ENCODE data around the gene CENPP.
"Not testable (repeated sequence)": the region's sequence is repeated elsewhere in the genome, so short reads cannot be mapped to it uniquely, and the experiment has no call there.

The CENPP gene

GRCh38 chr9:92561374-92562330, 235.9 kb downstream of the CENPP start:
- no peak for ATAC-seq
- no peak overlapping the region for H3K4me3 Mint-ChIP-seq
- H3K27ac Mint-ChIP-seq, result no peak overlapping the region
- peaks cover 7% of the 10 kb centered on the region for H3K36me3 Mint-ChIP-seq
- H3K9me3 Mint-ChIP-seq, result peaks cover 5% of the 10 kb centered on the region
- no peaks in the 10 kb centered on the region for H3K27me3 Mint-ChIP-seq
- no peaks in the 10 kb centered on the region for H3K4me1 Mint-ChIP-seq

GRCh38 chr9:92562461-92562967, 236.8 kb downstream of the CENPP start:
- no peak overlapping the region for H3K4me3 Mint-ChIP-seq
- H3K9me3 Mint-ChIP-seq, result peaks cover 5% of the 10 kb centered on the region
- no peak for ATAC-seq
- H3K27me3 Mint-ChIP-seq, result no peaks in the 10 kb centered on the region
- no peak overlapping the region for H3K27ac Mint-ChIP-seq
- H3K36me3 Mint-ChIP-seq, result peaks cover 7% of the 10 kb centered on the region
- H3K4me1 Mint-ChIP-seq, result no peaks in the 10 kb centered on the region

- no peak overlapping the region for H3K27ac Mint-ChIP-seq
- no peak for ATAC-seq
- H3K4me1 Mint-ChIP-seq, result no peaks in the 10 kb centered on the region
- H3K9me3 Mint-ChIP-seq, result peaks cover 5% of the 10 kb centered on the region
- no peaks in the 10 kb centered on the region for H3K27me3 Mint-ChIP-seq
- no peak overlapping the region for H3K4me3 Mint-ChIP-seq
- H3K36me3 Mint-ChIP-seq, result peaks cover 7% of the 10 kb centered on the region
These were observed 237.7 kb downstream of the CENPP start for GRCh38 chr9:92563116-92564100.

GRCh38 chr9:92564504-92564903, 238.8 kb downstream of the CENPP start:
- Mint-ChIP-seq H3K27ac (no peak overlapping the region), H3K4me1 (no peaks in the 10 kb centered on the region), H3K36me3 (peaks cover 7% of the 10 kb centered on the region), H3K27me3 (no peaks in the 10 kb centered on the region), H3K9me3 (peaks cover 5% of the 10 kb centered on the region), H3K4me3 (no peak overlapping the region)
- no peak for ATAC-seq

- peaks cover 5% of the 10 kb centered on the region for H3K9me3 Mint-ChIP-seq
- no peaks in the 10 kb centered on the region for H3K4me1 Mint-ChIP-seq
- H3K27ac Mint-ChIP-seq, result no peak overlapping the region
- no peak for ATAC-seq
- no peak overlapping the region for H3K4me3 Mint-ChIP-seq
- no peaks in the 10 kb centered on the region for H3K27me3 Mint-ChIP-seq
- H3K36me3 Mint-ChIP-seq, result peaks cover 7% of the 10 kb centered on the region
These were observed 239.2 kb downstream of the CENPP start for GRCh38 chr9:92564982-92565381.

GRCh38 chr9:92571871-92572270, 246.1 kb downstream of the CENPP start:
- H3K27me3 Mint-ChIP-seq, H3K36me3 Mint-ChIP-seq, H3K4me1 Mint-ChIP-seq, H3K9me3 Mint-ChIP-seq, ATAC-seq, H3K27ac Mint-ChIP-seq, H3K4me3 Mint-ChIP-seq: not testable (repeated sequence)

GRCh38 chr9:92573612-92574011, 247.9 kb downstream of the CENPP start:
- H3K9me3 Mint-ChIP-seq, ATAC-seq: not testable (repeated sequence)

GRCh38 chr9:92576175-92576574, 250.4 kb downstream of the CENPP start:
- Mint-ChIP-seq H3K36me3 (peaks cover 6% of the 10 kb centered on the region), H3K4me3 (no peak overlapping the region), H3K27ac (no peak overlapping the region), H3K9me3 (peaks cover 9% of the 10 kb centered on the region), H3K4me1 (no peaks in the 10 kb centered on the region), H3K27me3 (no peaks in the 10 kb centered on the region)
- ATAC-seq, result no peak

More at GRCh38 chr9:92573612-92574011, 247.9 kb downstream of the CENPP start:
- not testable (repeated sequence) for H3K4me3 Mint-ChIP-seq, H3K27ac Mint-ChIP-seq, H3K36me3 Mint-ChIP-seq, H3K27me3 Mint-ChIP-seq, H3K4me1 Mint-ChIP-seq

GRCh38 chr9:92589923-92590322, 264.2 kb downstream of the CENPP start:
- no peak overlapping the region for H3K4me3 Mint-ChIP-seq
- peaks cover 9% of the 10 kb centered on the region for H3K9me3 Mint-ChIP-seq
- H3K27ac Mint-ChIP-seq, result no peak overlapping the region
- H3K4me1 Mint-ChIP-seq, result no peaks in the 10 kb centered on the region
- H3K27me3 Mint-ChIP-seq, result no peaks in the 10 kb centered on the region
- peaks cover 20% of the 10 kb centered on the region for H3K36me3 Mint-ChIP-seq
- ATAC-seq, result no peak

- Mint-ChIP-seq H3K27ac (no peak overlapping the region), H3K9me3 (peaks cover 9% of the 10 kb centered on the region), H3K4me1 (no peaks in the 10 kb centered on the region), H3K36me3 (peaks cover 20% of the 10 kb centered on the region), H3K4me3 (no peak overlapping the region), H3K27me3 (no peaks in the 10 kb centered on the region)
- ATAC-seq, result no peak
These were observed 264.6 kb downstream of the CENPP start for GRCh38 chr9:92590377-92590776.

- Mint-ChIP-seq H3K4me3 (no peak overlapping the region), H3K27ac (no peak overlapping the region), H3K9me3 (peaks cover 2% of the 10 kb centered on the region), H3K4me1 (no peaks in the 10 kb centered on the region), H3K36me3 (peaks cover 4% of the 10 kb centered on the region), H3K27me3 (no peaks in the 10 kb centered on the region)
- no peak for ATAC-seq
These were observed 266.8 kb downstream of the CENPP start for GRCh38 chr9:92592537-92592936.

- Mint-ChIP-seq H3K4me1 (no peaks in the 10 kb centered on the region), H3K36me3 (peaks cover 4% of the 10 kb centered on the region), H3K27ac (no peak overlapping the region), H3K27me3 (no peaks in the 10 kb centered on the region), H3K9me3 (peaks cover 2% of the 10 kb centered on the region), H3K4me3 (no peak overlapping the region)
- peak; percentile 41 for ATAC-seq
These were observed 267.5 kb downstream of the CENPP start for GRCh38 chr9:92592946-92593861.

- H3K9me3 Mint-ChIP-seq, ATAC-seq, H3K4me3 Mint-ChIP-seq: not testable (repeated sequence)
These were observed 269.3 kb downstream of the CENPP start for GRCh38 chr9:92595075-92595474.

GRCh38 chr9:92595930-92596329, 270.2 kb downstream of the CENPP start:
- Mint-ChIP-seq H3K36me3 (peaks cover 4% of the 10 kb centered on the region), H3K4me1 (no peaks in the 10 kb centered on the region)

More at GRCh38 chr9:92595075-92595474, 269.3 kb downstream of the CENPP start:
- H3K27ac Mint-ChIP-seq, H3K4me1 Mint-ChIP-seq, H3K27me3 Mint-ChIP-seq, H3K36me3 Mint-ChIP-seq: not testable (repeated sequence)

More at GRCh38 chr9:92595930-92596329, 270.2 kb downstream of the CENPP start:
- Mint-ChIP-seq H3K4me3 (no peak overlapping the region), H3K27me3 (no peaks in the 10 kb centered on the region), H3K9me3 (peaks cover 2% of the 10 kb centered on the region), H3K27ac (no peak overlapping the region)
- no peak for ATAC-seq

Measured in stimulated activated memory B cell treated with anti-CD40 and anti-IgM and Interleukin-4, amounts not matched to agents 10 μg/mL and 1 μg/mL and 100 μg/mL, for 72 hours (primary cell).